IMR-90 (cell line): ENCODE results near the gene ROBO2. TPM values are rescaled to one million over a fixed set of nuclear protein-coding genes. Genes with fewer than 3 reads are reported as not detected.

Source experiments
- ATAC-seq: fragments of 200-7000 bp; cut with Tn5 transposase; 2 replicates; pipeline ENCODE4 v1.9.1; 2020; ENCODE audit warnings: low read depth, mild to moderate bottlenecking, moderate library complexity
- BruUV-seq: library from RNA; stranded (reverse); fragments of 400-500 nt; replicated peaks from 2 replicates; lab custom pipeline; 2021; lab: Mats Ljungman, UMichigan
- CTCF ChIA-PET: fragments of 300-600 bp; formaldehyde crosslinking; extraction: SDS; loops from one replicate; lab custom pipeline; 2021; ENCODE audit warnings: antibody characterized with exemption; lab: Yijun Ruan, JAX
- POLR2A ChIA-PET: fragments of 300-600 bp; sonication (Branson Sonifier 250); formaldehyde crosslinking; loops from one replicate; lab custom pipeline; 2022; ENCODE audit warnings: antibody characterized with exemption; ENCODE audit not compliant: unreplicated experiment; lab: Charles Lee
- DNase-seq: peaks from one replicate; pipeline ENCODE4 v3.0.0; 2013
- H2AFZ ChIP-seq: replicated peaks from 2 replicates; pipeline ENCODE3; 2013; ENCODE audit warnings: low read length, mild to moderate bottlenecking; ENCODE audit not compliant: poor library complexity
- H2AK5ac ChIP-seq: 2 replicates; pipeline ENCODE4 v1.6.1; 2013; ENCODE audit warnings: low read depth, low read length, inconsistent platforms
- H2AK9ac ChIP-seq: replicated peaks from 2 replicates; pipeline ENCODE3; 2013; ENCODE audit warnings: mild to moderate bottlenecking, low read depth, low read length, moderate library complexity; ENCODE audit not compliant: poor library complexity
- H2BK120ac ChIP-seq: 2 replicates; pipeline ENCODE4 v1.6.1; 2013; ENCODE audit warnings: low read depth, low read length, inconsistent platforms
- H2BK15ac ChIP-seq: 3 replicates; pipeline ENCODE4 v1.6.1; 2013; ENCODE audit warnings: low read depth, low read length, inconsistent platforms
- H2BK20ac ChIP-seq: 2 replicates; pipeline ENCODE4 v1.6.1; 2013; ENCODE audit warnings: low read depth, mild to moderate bottlenecking, inconsistent platforms, low read length, moderate library complexity
- H2BK5ac ChIP-seq: 2 replicates; pipeline ENCODE4 v1.6.1; 2013; ENCODE audit warnings: mild to moderate bottlenecking, low read depth, low read length, inconsistent platforms; ENCODE audit not compliant: poor library complexity, severe bottlenecking
- H3K14ac ChIP-seq: replicated peaks from 2 replicates; pipeline ENCODE4 v1.6.1; 2013; ENCODE audit warnings: low read depth, low read length, inconsistent platforms
- H3K18ac ChIP-seq: 2 replicates; pipeline ENCODE4 v1.6.1; 2013; ENCODE audit warnings: low read depth, low read length, control low read depth
- H3K23ac ChIP-seq: 2 replicates; pipeline ENCODE4 v1.6.1; 2013; ENCODE audit warnings: low read depth, low read length, inconsistent platforms
- H3K27ac ChIP-seq: 2 replicates; pipeline ENCODE4 v1.5.1; 2013; ENCODE audit warnings: mild to moderate bottlenecking, control low read depth, low read length; ENCODE audit not compliant: insufficient read depth
- H3K27me3 ChIP-seq: 2 replicates; pipeline ENCODE4 v1.6.1; 2013; ENCODE audit warnings: low read length; ENCODE audit not compliant: control insufficient read depth, insufficient read depth
- H3K36me3 ChIP-seq: 2 replicates; pipeline ENCODE4 v1.6.1; 2013; ENCODE audit warnings: low read length, mixed read lengths; ENCODE audit not compliant: control insufficient read depth, insufficient read depth
- H3K4ac ChIP-seq: 2 replicates; pipeline ENCODE4 v1.6.1; 2013; ENCODE audit warnings: low read depth, low read length, inconsistent platforms
- H3K4me1 ChIP-seq: 2 replicates; pipeline ENCODE4 v1.6.1; 2013; ENCODE audit warnings: low read length, mixed read lengths; ENCODE audit not compliant: control insufficient read depth, insufficient read depth
- H3K4me2 ChIP-seq: 2 replicates; pipeline ENCODE4 v1.6.1; 2013; ENCODE audit warnings: low read depth, mild to moderate bottlenecking, control low read depth, low read length, moderate library complexity
- H3K4me3 ChIP-seq: 2 replicates; pipeline ENCODE4 v1.5.1; 2013; ENCODE audit warnings: low read depth, mild to moderate bottlenecking, control low read depth, low read length, moderate library complexity; ENCODE audit not compliant: insufficient read depth
- H3K56ac ChIP-seq: 2 replicates; pipeline ENCODE4 v1.6.1; 2013; ENCODE audit warnings: low read length, inconsistent platforms; ENCODE audit not compliant: insufficient read depth; ENCODE audit errors: extremely low read depth
- H3K79me1 ChIP-seq, 2 experiments: 2 replicates each; pipeline ENCODE4 v1.6.1; 2013; ENCODE audit warnings: low read length in 2 of 2, inconsistent platforms in 1 of 2, low read depth in 1 of 2
- H3K9ac ChIP-seq: 2 replicates; pipeline ENCODE4 v1.6.1; 2013; ENCODE audit warnings: low read depth, low read length, control low read depth
- H3K9me1 ChIP-seq: 2 replicates; pipeline ENCODE4 v1.6.1; 2013; ENCODE audit warnings: low read length, inconsistent platforms; ENCODE audit not compliant: insufficient read depth
- H3K9me3 ChIP-seq: 2 replicates; pipeline ENCODE4 v1.6.1; 2013; ENCODE audit warnings: low read length; ENCODE audit not compliant: control insufficient read depth, insufficient read depth
- H4K20me1 ChIP-seq: 2 replicates; pipeline ENCODE4 v1.6.1; 2013; ENCODE audit warnings: low read length, inconsistent platforms; ENCODE audit not compliant: insufficient read depth
- H4K5ac ChIP-seq: 2 replicates; pipeline ENCODE4 v1.6.1; 2013; ENCODE audit warnings: mild to moderate bottlenecking, low read depth, low read length, control low read depth
- H4K8ac ChIP-seq, 2 experiments: 2 replicates each; pipeline ENCODE4 v1.6.1; 2013; ENCODE audit warnings: low read depth in 2 of 2, low read length in 2 of 2, control low read depth in 1 of 2, inconsistent platforms in 1 of 2
- H4K91ac ChIP-seq: 2 replicates; pipeline ENCODE4 v1.6.1; 2013; ENCODE audit warnings: low read depth, low read length, inconsistent platforms; ENCODE audit not compliant: insufficient read depth
- BHLHE40 ChIP-seq: fragments of 150-350 bp; IDR thresholded peaks from 2 replicates; pipeline ENCODE4 v1.6.1; 2016; ENCODE audit warnings: mild to moderate bottlenecking, low read depth, low read length
- CEBPB ChIP-seq: IDR thresholded peaks from 2 replicates; pipeline ENCODE4 v1.6.1; 2012; ENCODE audit warnings: low read depth, low read length, improper control_type of control experiment
- CHD1 ChIP-seq: IDR thresholded peaks from 2 replicates; pipeline ENCODE4 v1.6.1; 2012; ENCODE audit warnings: low read depth, low read length, improper control_type of control experiment
- CTCF ChIP-seq: conservative IDR thresholded peaks from 2 replicates; pipeline ENCODE4 v1.5.1; 2012; ENCODE audit warnings: mild to moderate bottlenecking, low read depth, low read length, improper control_type of control experiment
- MAFK ChIP-seq: IDR thresholded peaks from 2 replicates; pipeline ENCODE4 v1.6.1; 2012; ENCODE audit warnings: low read depth, low read length, improper control_type of control experiment
- MAZ ChIP-seq: IDR thresholded peaks from 2 replicates; pipeline ENCODE4 v1.6.1; 2012; ENCODE audit warnings: low read depth, mild to moderate bottlenecking, low read length, improper control_type of control experiment, moderate library complexity, borderline replicate concordance
- POLR2A ChIP-seq: IDR thresholded peaks from 2 replicates; pipeline ENCODE4 v1.6.1; 2012; ENCODE audit warnings: mild to moderate bottlenecking, low read depth, low read length
- RAD21 ChIP-seq: IDR thresholded peaks from 2 replicates; pipeline ENCODE4 v1.6.1; 2012; ENCODE audit warnings: low read length, improper control_type of control experiment
- RCOR1 ChIP-seq: IDR thresholded peaks from 2 replicates; pipeline ENCODE4 v1.6.1; 2012; ENCODE audit warnings: mild to moderate bottlenecking, low read length, improper control_type of control experiment; ENCODE audit not compliant: insufficient replicate concordance
- RFX5 ChIP-seq: IDR thresholded peaks from 2 replicates; pipeline ENCODE4 v1.8.0; 2012; ENCODE audit warnings: low read depth, mild to moderate bottlenecking, low read length, moderate library complexity
- SMC3 ChIP-seq: fragments of 150-350 bp; IDR thresholded peaks from 2 replicates; pipeline ENCODE4 v1.6.1; 2016; ENCODE audit warnings: low read depth, mild to moderate bottlenecking, antibody characterized with exemption, low read length, moderate library complexity
- USF2 ChIP-seq: fragments of 150-350 bp; IDR thresholded peaks from 2 replicates; pipeline ENCODE4 v1.6.1; 2017; ENCODE audit warnings: mild to moderate bottlenecking, antibody characterized with exemption, low read length, low read depth
- WGBS, 2 experiments: methylation state at CpG; one replicate each; pipeline versions ENCODE4 v1.1.5 to v1.1.7; 2013; ENCODE audit warnings: missing lambda C conversion rate in 2 of 2; ENCODE audit not compliant: insufficient read length in 1 of 2; ENCODE audit errors: extremely low coverage in 2 of 2; 5-methylcytosine and 5-hydroxymethylcytosine counted together
- dilution Hi-C: fragments of 300-500 bp; cut with HindIII; formaldehyde crosslinking; loops from one replicate; pipeline ENCODE4 v1.14.3; 2018; ENCODE audit warnings: low sequenced_read_pairs; ENCODE audit not compliant: unreplicated experiment
- in situ Hi-C: fragments of 300-500 bp; cut with MboI; formaldehyde crosslinking; loops from 3 replicates; pipeline ENCODE4 v1.14.3; 2019; ENCODE audit warnings: low sequenced_read_pairs, inconsistent platforms, mixed read lengths
- intact Hi-C: fragments of 100-400 bp; cut with micrococcal nuclease; formaldehyde crosslinking; loops from 2 replicates; pipeline ENCODE4 v1.10.0; 2022
- polyA plus RNA-seq, 3 experiments: library from polyadenylated mRNA; depleted of rRNA; stranded (reverse); fragments of >200 nt; gene quantifications; 2 replicates each; pipeline ENCODE4 v1.2.3, GENCODE V29; 2012; ENCODE audit warnings: low replicate concordance in 1 of 3
- total RNA-seq: library from RNA; depleted of rRNA; stranded (reverse); fragments of >200 nt; gene quantifications from 2 replicates; pipeline ENCODE4 v1.2.3, GENCODE V29; 2012

Gene ROBO2
- total and polyA plus RNA-seq, 2 of the 4 experiments (the other 2 are of a cell fraction): 9.3 to 14.5 TPM

- no peak overlapping the region for H3K9ac ChIP-seq
- no peaks in the 10 kb centered on the region for H3K36me3 ChIP-seq
- ATAC-seq: no peak
- H3K4me3 ChIP-seq: no peak overlapping the region
- no peak overlapping the region for H2BK120ac ChIP-seq
- no peak overlapping the region for H3K27ac ChIP-seq
- no peak overlapping the region for H3K4ac ChIP-seq
- H3K18ac ChIP-seq: no peak overlapping the region
- no peak overlapping the region for H2AK9ac ChIP-seq
- no peak overlapping the region for H2BK5ac ChIP-seq
- H2AK5ac ChIP-seq: no peak overlapping the region
- WGBS, 2 experiments: no CpG with 5 or more reads among the region's 2 CpGs
- no peak overlapping the region for H3K23ac ChIP-seq
- DNase-seq: no peak
- no peaks in the 10 kb centered on the region for H3K4me1 ChIP-seq
- no peaks in the 10 kb centered on the region for H3K9me3 ChIP-seq
- TF ChIP-seq MAZ: no peak
- no peak for TF ChIP-seq BHLHE40
- no peak for TF ChIP-seq CEBPB
- TF ChIP-seq MAFK: no peak
- TF ChIP-seq RFX5: no peak
- no peak for TF ChIP-seq CTCF
- TF ChIP-seq RCOR1: no peak
- TF ChIP-seq SMC3: no peak
- TF ChIP-seq USF2: no peak
- no peak for TF ChIP-seq RAD21
- no peak for TF ChIP-seq CHD1
- no peak for TF ChIP-seq POLR2A
- dilution Hi-C loops (no loop called here), intact Hi-C loops (no loop called here), in situ Hi-C loops (loop anchor here (25.0 kb wide), 1 partner anchor 1169 kb away; no protein-coding TSS in a partner anchor)
- H3K79me1 ChIP-seq: no peaks in the 10 kb centered on the region
- no peak overlapping the region for H3K4me2 ChIP-seq
- H4K91ac ChIP-seq: no peak overlapping the region
- no peaks in the 10 kb centered on the region for H4K20me1 ChIP-seq
- no peak overlapping the region for H2BK15ac ChIP-seq
- H4K5ac ChIP-seq: no peak overlapping the region
- no peak overlapping the region for H2BK20ac ChIP-seq
- no TSS peak for BruUV-seq
- peaks cover 29% of the 10 kb centered on the region for H3K27me3 ChIP-seq
- H4K8ac ChIP-seq: no peak overlapping the region
- ChIA-PET POLR2A (no interaction called here), CTCF (no interaction called here)
- H3K9me1 ChIP-seq: no peaks in the 10 kb centered on the region
- H3K56ac ChIP-seq: no peak overlapping the region
- no peak overlapping the region for H3K14ac ChIP-seq
- H2AFZ ChIP-seq: no peak overlapping the region
Measured at GRCh38 chr3:77042882-77043281, 3.0 kb downstream of the ROBO2 start.
